IMR-90 (cell line): ENCODE data around the gene BPGM. TPM values are rescaled to one million over a fixed set of nuclear protein-coding genes. Genes with fewer than 3 reads are reported as not detected.

Experiments
- ATAC-seq: fragments of 200-7000 bp; cut with Tn5 transposase; 2 replicates; pipeline ENCODE4 v1.9.1; 2020; ENCODE audit warnings: low read depth, mild to moderate bottlenecking, moderate library complexity
- BruUV-seq: library from RNA; stranded (reverse); fragments of 400-500 nt; replicated peaks from 2 replicates; lab custom pipeline; 2021; lab: Mats Ljungman, UMichigan
- CTCF ChIA-PET: fragments of 300-600 bp; formaldehyde crosslinking; extraction: SDS; loops from one replicate; lab custom pipeline; 2021; ENCODE audit warnings: antibody characterized with exemption; lab: Yijun Ruan, JAX
- POLR2A ChIA-PET: fragments of 300-600 bp; sonication (Branson Sonifier 250); formaldehyde crosslinking; loops from one replicate; lab custom pipeline; 2022; ENCODE audit warnings: antibody characterized with exemption; ENCODE audit not compliant: unreplicated experiment; lab: Charles Lee
- DNase-seq: peaks from one replicate; pipeline ENCODE4 v3.0.0; 2013
- H2AFZ ChIP-seq: replicated peaks from 2 replicates; pipeline ENCODE3; 2013; ENCODE audit warnings: low read length, mild to moderate bottlenecking; ENCODE audit not compliant: poor library complexity
- H2AK5ac ChIP-seq: 2 replicates; pipeline ENCODE4 v1.6.1; 2013; ENCODE audit warnings: low read depth, low read length, inconsistent platforms
- H2AK9ac ChIP-seq: replicated peaks from 2 replicates; pipeline ENCODE3; 2013; ENCODE audit warnings: mild to moderate bottlenecking, low read depth, low read length, moderate library complexity; ENCODE audit not compliant: poor library complexity
- H2BK120ac ChIP-seq: 2 replicates; pipeline ENCODE4 v1.6.1; 2013; ENCODE audit warnings: low read depth, low read length, inconsistent platforms
- H2BK15ac ChIP-seq: 3 replicates; pipeline ENCODE4 v1.6.1; 2013; ENCODE audit warnings: low read depth, low read length, inconsistent platforms
- H2BK20ac ChIP-seq: 2 replicates; pipeline ENCODE4 v1.6.1; 2013; ENCODE audit warnings: low read depth, mild to moderate bottlenecking, inconsistent platforms, low read length, moderate library complexity
- H2BK5ac ChIP-seq: 2 replicates; pipeline ENCODE4 v1.6.1; 2013; ENCODE audit warnings: mild to moderate bottlenecking, low read depth, low read length, inconsistent platforms; ENCODE audit not compliant: poor library complexity, severe bottlenecking
- H3K14ac ChIP-seq: replicated peaks from 2 replicates; pipeline ENCODE4 v1.6.1; 2013; ENCODE audit warnings: low read depth, low read length, inconsistent platforms
- H3K18ac ChIP-seq: 2 replicates; pipeline ENCODE4 v1.6.1; 2013; ENCODE audit warnings: low read depth, low read length, control low read depth
- H3K23ac ChIP-seq: 2 replicates; pipeline ENCODE4 v1.6.1; 2013; ENCODE audit warnings: low read depth, low read length, inconsistent platforms
- H3K27ac ChIP-seq: 2 replicates; pipeline ENCODE4 v1.5.1; 2013; ENCODE audit warnings: mild to moderate bottlenecking, control low read depth, low read length; ENCODE audit not compliant: insufficient read depth
- H3K27me3 ChIP-seq: 2 replicates; pipeline ENCODE4 v1.6.1; 2013; ENCODE audit warnings: low read length; ENCODE audit not compliant: control insufficient read depth, insufficient read depth
- H3K36me3 ChIP-seq: 2 replicates; pipeline ENCODE4 v1.6.1; 2013; ENCODE audit warnings: low read length, mixed read lengths; ENCODE audit not compliant: control insufficient read depth, insufficient read depth
- H3K4ac ChIP-seq: 2 replicates; pipeline ENCODE4 v1.6.1; 2013; ENCODE audit warnings: low read depth, low read length, inconsistent platforms
- H3K4me1 ChIP-seq: 2 replicates; pipeline ENCODE4 v1.6.1; 2013; ENCODE audit warnings: low read length, mixed read lengths; ENCODE audit not compliant: control insufficient read depth, insufficient read depth
- H3K4me2 ChIP-seq: 2 replicates; pipeline ENCODE4 v1.6.1; 2013; ENCODE audit warnings: low read depth, mild to moderate bottlenecking, control low read depth, low read length, moderate library complexity
- H3K4me3 ChIP-seq: 2 replicates; pipeline ENCODE4 v1.5.1; 2013; ENCODE audit warnings: low read depth, mild to moderate bottlenecking, control low read depth, low read length, moderate library complexity; ENCODE audit not compliant: insufficient read depth
- H3K56ac ChIP-seq: 2 replicates; pipeline ENCODE4 v1.6.1; 2013; ENCODE audit warnings: low read length, inconsistent platforms; ENCODE audit not compliant: insufficient read depth; ENCODE audit errors: extremely low read depth
- H3K79me1 ChIP-seq, 2 experiments: 2 replicates each; pipeline ENCODE4 v1.6.1; 2013; ENCODE audit warnings: low read length in 2 of 2, inconsistent platforms in 1 of 2, low read depth in 1 of 2
- H3K9ac ChIP-seq: 2 replicates; pipeline ENCODE4 v1.6.1; 2013; ENCODE audit warnings: low read depth, low read length, control low read depth
- H3K9me1 ChIP-seq: 2 replicates; pipeline ENCODE4 v1.6.1; 2013; ENCODE audit warnings: low read length, inconsistent platforms; ENCODE audit not compliant: insufficient read depth
- H3K9me3 ChIP-seq: 2 replicates; pipeline ENCODE4 v1.6.1; 2013; ENCODE audit warnings: low read length; ENCODE audit not compliant: control insufficient read depth, insufficient read depth
- H4K20me1 ChIP-seq: 2 replicates; pipeline ENCODE4 v1.6.1; 2013; ENCODE audit warnings: low read length, inconsistent platforms; ENCODE audit not compliant: insufficient read depth
- H4K5ac ChIP-seq: 2 replicates; pipeline ENCODE4 v1.6.1; 2013; ENCODE audit warnings: mild to moderate bottlenecking, low read depth, low read length, control low read depth
- H4K8ac ChIP-seq, 2 experiments: 2 replicates each; pipeline ENCODE4 v1.6.1; 2013; ENCODE audit warnings: low read depth in 2 of 2, low read length in 2 of 2, control low read depth in 1 of 2, inconsistent platforms in 1 of 2
- H4K91ac ChIP-seq: 2 replicates; pipeline ENCODE4 v1.6.1; 2013; ENCODE audit warnings: low read depth, low read length, inconsistent platforms; ENCODE audit not compliant: insufficient read depth
- FOS ChIP-seq: fragments of 150-350 bp; IDR thresholded peaks from 2 replicates; pipeline ENCODE4 v1.6.1; 2016; ENCODE audit warnings: low read depth, low read length
- MAFK ChIP-seq: IDR thresholded peaks from 2 replicates; pipeline ENCODE4 v1.6.1; 2012; ENCODE audit warnings: low read depth, low read length, improper control_type of control experiment
- whole genome bisulfite sequencing, 2 experiments: methylation state at CpG; one replicate each; pipeline versions ENCODE4 v1.1.5 to v1.1.7; 2013; ENCODE audit warnings: missing lambda C conversion rate in 2 of 2; ENCODE audit not compliant: insufficient read length in 1 of 2; ENCODE audit errors: extremely low coverage in 2 of 2; 5-methylcytosine and 5-hydroxymethylcytosine counted together
- dilution Hi-C: fragments of 300-500 bp; cut with HindIII; formaldehyde crosslinking; loops from one replicate; pipeline ENCODE4 v1.14.3; 2018; ENCODE audit warnings: low sequenced_read_pairs; ENCODE audit not compliant: unreplicated experiment
- in situ Hi-C: fragments of 300-500 bp; cut with MboI; formaldehyde crosslinking; loops from 3 replicates; pipeline ENCODE4 v1.14.3; 2019; ENCODE audit warnings: low sequenced_read_pairs, inconsistent platforms, mixed read lengths
- intact Hi-C: fragments of 100-400 bp; cut with micrococcal nuclease; formaldehyde crosslinking; loops from 2 replicates; pipeline ENCODE4 v1.10.0; 2022
- polyA plus RNA-seq, 3 experiments: library from polyadenylated mRNA; depleted of rRNA; stranded (reverse); fragments of >200 nt; gene quantifications; 2 replicates each; pipeline ENCODE4 v1.2.3, GENCODE V29; 2012; ENCODE audit warnings: low replicate concordance in 1 of 3
- total RNA-seq: library from RNA; depleted of rRNA; stranded (reverse); fragments of >200 nt; gene quantifications from 2 replicates; pipeline ENCODE4 v1.2.3, GENCODE V29; 2012

Gene BPGM
- total and polyA plus RNA-seq, 2 of the 4 experiments (the other 2 are of a cell fraction) = 18.8 to 20.0 TPM

- Histone ChIP-seq H3K23ac (no peak overlapping the region), H2AK5ac (no peak overlapping the region), H3K4me2 (peak overlapping the region; percentile 65; the same call in 1 of the 2 replicates), H2BK20ac (0 out of 2 replicates have a peak overlapping the region, but pooled peaks have one; percentile 97), H4K5ac (no peak overlapping the region), H2BK5ac (peak overlapping the region; percentile 95), H4K20me1 (no peaks in the 10 kb centered on the region), H2BK120ac (peak overlapping the region; percentile 91), H3K4me1 (peaks cover 26% of the 10 kb centered on the region), H4K8ac (peak overlapping the region in 1 of 2 experiments; percentile 54; a peak in 2 of 4 replicates), H3K18ac (no peak overlapping the region), H4K91ac (no peak overlapping the region), H3K56ac (no peak overlapping the region), H3K9ac (no peak overlapping the region), H3K27ac (no peak overlapping the region), H3K4me3 (no peak overlapping the region), H3K4ac (no peak overlapping the region; the same call in 1 of the 2 replicates), H3K36me3 (peaks cover 5% of the 10 kb centered on the region), H3K27me3 (no peaks in the 10 kb centered on the region), H3K9me1 (peaks cover 33% of the 10 kb centered on the region), H2BK15ac (peak overlapping the region; percentile 74; the same call in 1 of the 3 replicates), H3K79me1 (peaks cover 38 to 65% of the 10 kb centered on the region in 2 experiments), H3K14ac (no peak overlapping the region), H2AFZ (no peak overlapping the region), H2AK9ac (no peak overlapping the region), H3K9me3 (no peaks in the 10 kb centered on the region)
- no TSS peak for BruUV-seq
- DNase-seq (peak; percentile 88), ATAC-seq (peak; percentile 81)
- intact Hi-C loops (no loop called here), in situ Hi-C loops (no loop called here), dilution Hi-C loops (no loop called here)
- WGBS, 2 experiments = no CpG with 5 or more reads among the region's 1 CpG
- ChIA-PET POLR2A (interaction anchor here (0.9 kb wide), 1 partner anchor 15 kb away, joined by 3 read pairs; no protein-coding TSS in a partner anchor), CTCF (interaction anchor here (0.6 to 1.3 kb wide), 4 partner anchors 28 to 95 kb away, joined by 3 to 7 read pairs (median 3); no protein-coding TSS in a partner anchor)
- no peak; the same call in 1 of the 2 replicates for TF ChIP-seq MAFK
- TF ChIP-seq FOS = peak; percentile 34; the same call in 1 of the 2 replicates
Measured at GRCh38 chr7:134660961-134661376, 14.3 kb downstream of the BPGM start.
